ENCODE data around the gene GRIK1.

Gene GRIK1

GRCh38 chr21:29812947-29813346, 126.8 kb downstream of the GRIK1 start:
- Histone ChIP-seq H3K18ac (ENCODE audit: low read length) (no peak overlapping the region), H3K23ac (ENCODE audit: low read depth, low read length, poor library complexity) (no peak overlapping the region), H4K91ac (ENCODE audit: low read depth, low read length, poor library complexity) (no peak overlapping the region), H2BK5ac (ENCODE audit: low read length) (no peak overlapping the region), H2BK12ac (ENCODE audit: low read length) (no peak overlapping the region), H3K4me1 (ENCODE audit: control insufficient read depth in 2 of 2, insufficient read depth in 1 of 2, low read depth in 1 of 2, low read length in 2 of 2) (peaks cover 0 to 2% of the 10 kb centered on the region in 2 donors), H2BK120ac (ENCODE audit: low read depth, low read length) (no peak overlapping the region), H4K8ac (ENCODE audit: low read depth, low read length) (no peak overlapping the region), H3K27me3 (ENCODE audit: control insufficient read depth in 3 of 3, insufficient read depth in 3 of 3, low read depth in 1 of 3, low read length in 3 of 3) (no peaks in the 10 kb centered on the region), H3K4me2 (ENCODE audit: insufficient read depth, low read length, poor library complexity, severe bottlenecking) (no peak overlapping the region), H2BK15ac (ENCODE audit: low read length) (no peak overlapping the region), H3K9me3 (replicated peaks in 1 of 2; ENCODE audit: control insufficient read depth in 2 of 2, insufficient read depth in 1 of 2, low read depth in 1 of 2, low read length in 2 of 2) (no peaks in the 10 kb centered on the region), H2AK5ac (ENCODE audit: low read depth, low read length) (no peak overlapping the region), H3K36me3 (replicated peaks in 1 of 2; ENCODE audit: control insufficient read depth in 2 of 2, insufficient read depth in 2 of 2, low read length in 2 of 2) (no peaks in the 10 kb centered on the region), H3K79me1 (ENCODE audit: low read depth, low read length) (no peaks in the 10 kb centered on the region), H3K27ac (replicated peaks; ENCODE audit: low read length) (no peak overlapping the region), H3K14ac (ENCODE audit: low read length) (no peak overlapping the region), H2AFZ (ENCODE audit: low read length) (no peak overlapping the region), H3K9ac (ENCODE audit: low read depth, low read length, poor library complexity) (no peak overlapping the region), H3K4me3 (ENCODE audit: low read length in 2 of 2) (no peak overlapping the region), H3K4ac (ENCODE audit: low read length) (no peak overlapping the region)
- no CpG with 5 or more reads among the region's 3 CpGs for WGBS, 2 donors (ENCODE audit: extremely low coverage in 2 of 2, insufficient read length in 2 of 2, insufficient replicate concordance in 1 of 2)
- no peak for DNase-seq (ENCODE audit: low spot score)

GRCh38 chr21:29810871-29811270, 128.9 kb downstream of the GRIK1 start:
- H3K4me3 ChIP-seq (ENCODE audit: low read length in 2 of 2): no peak overlapping the region
- H3K4ac ChIP-seq (ENCODE audit: low read length): no peak overlapping the region
- H3K4me2 ChIP-seq (ENCODE audit: insufficient read depth, low read length, poor library complexity, severe bottlenecking): no peak overlapping the region
- no peak overlapping the region for H3K9ac ChIP-seq (ENCODE audit: low read depth, low read length, poor library complexity)
- H3K4me1 ChIP-seq (ENCODE audit: control insufficient read depth in 2 of 2, insufficient read depth in 1 of 2, low read depth in 1 of 2, low read length in 2 of 2): peaks cover 0 to 2% of the 10 kb centered on the region in 2 donors
- no peak overlapping the region for H2BK15ac ChIP-seq (ENCODE audit: low read length)
- H3K27ac ChIP-seq (replicated peaks; ENCODE audit: low read length): no peak overlapping the region
- H2AFZ ChIP-seq (ENCODE audit: low read length): no peak overlapping the region
- no peaks in the 10 kb centered on the region for H3K9me3 ChIP-seq (replicated peaks in 1 of 2; ENCODE audit: control insufficient read depth in 2 of 2, insufficient read depth in 1 of 2, low read depth in 1 of 2, low read length in 2 of 2)
- no peak overlapping the region for H3K14ac ChIP-seq (ENCODE audit: low read length)
- no peak overlapping the region for H3K18ac ChIP-seq (ENCODE audit: low read length)
- H2AK5ac ChIP-seq (ENCODE audit: low read depth, low read length): no peak overlapping the region
- no peak overlapping the region for H3K23ac ChIP-seq (ENCODE audit: low read depth, low read length, poor library complexity)
- no peaks in the 10 kb centered on the region for H3K79me1 ChIP-seq (ENCODE audit: low read depth, low read length)
- no peaks in the 10 kb centered on the region for H3K36me3 ChIP-seq (replicated peaks in 1 of 2; ENCODE audit: control insufficient read depth in 2 of 2, insufficient read depth in 2 of 2, low read length in 2 of 2)
- WGBS, 2 donors (ENCODE audit: extremely low coverage in 2 of 2, insufficient read length in 2 of 2, insufficient replicate concordance in 1 of 2): no CpG with 5 or more reads among the region's 4 CpGs
- H2BK5ac ChIP-seq (ENCODE audit: low read length): no peak overlapping the region
- H3K27me3 ChIP-seq (ENCODE audit: control insufficient read depth in 3 of 3, insufficient read depth in 3 of 3, low read depth in 1 of 3, low read length in 3 of 3): no peaks in the 10 kb centered on the region
- no peak overlapping the region for H2BK12ac ChIP-seq (ENCODE audit: low read length)
- no peak overlapping the region for H4K8ac ChIP-seq (ENCODE audit: low read depth, low read length)
- H2BK120ac ChIP-seq (ENCODE audit: low read depth, low read length): no peak overlapping the region
- no peak for DNase-seq (ENCODE audit: low spot score)
- no peak overlapping the region for H4K91ac ChIP-seq (ENCODE audit: low read depth, low read length, poor library complexity)

GRCh38 chr21:29808153-29808552, 131.6 kb downstream of the GRIK1 start:
- Histone ChIP-seq H3K18ac (ENCODE audit: low read length) (no peak overlapping the region), H2BK5ac (ENCODE audit: low read length) (no peak overlapping the region), H2BK12ac (ENCODE audit: low read length) (no peak overlapping the region), H3K27ac (replicated peaks; ENCODE audit: low read length) (no peak overlapping the region), H3K4me1 (ENCODE audit: control insufficient read depth in 2 of 2, insufficient read depth in 1 of 2, low read depth in 1 of 2, low read length in 2 of 2) (peaks cover 0 to 2% of the 10 kb centered on the region in 2 donors), H2AK5ac (ENCODE audit: low read depth, low read length) (no peak overlapping the region), H3K14ac (ENCODE audit: low read length) (no peak overlapping the region), H3K4ac (ENCODE audit: low read length) (no peak overlapping the region), H3K4me3 (ENCODE audit: low read length in 2 of 2) (no peak overlapping the region), H3K36me3 (replicated peaks in 1 of 2; ENCODE audit: control insufficient read depth in 2 of 2, insufficient read depth in 2 of 2, low read length in 2 of 2) (no peaks in the 10 kb centered on the region), H4K8ac (ENCODE audit: low read depth, low read length) (no peak overlapping the region), H3K79me1 (ENCODE audit: low read depth, low read length) (no peaks in the 10 kb centered on the region), H2AFZ (ENCODE audit: low read length) (no peak overlapping the region), H3K23ac (ENCODE audit: low read depth, low read length, poor library complexity) (no peak overlapping the region), H3K9me3 (replicated peaks in 1 of 2; ENCODE audit: control insufficient read depth in 2 of 2, insufficient read depth in 1 of 2, low read depth in 1 of 2, low read length in 2 of 2) (no peaks in the 10 kb centered on the region), H3K4me2 (ENCODE audit: insufficient read depth, low read length, poor library complexity, severe bottlenecking) (no peak overlapping the region), H2BK120ac (ENCODE audit: low read depth, low read length) (no peak overlapping the region), H2BK15ac (ENCODE audit: low read length) (no peak overlapping the region), H4K91ac (ENCODE audit: low read depth, low read length, poor library complexity) (no peak overlapping the region), H3K27me3 (ENCODE audit: control insufficient read depth in 3 of 3, insufficient read depth in 3 of 3, low read depth in 1 of 3, low read length in 3 of 3) (no peaks in the 10 kb centered on the region), H3K9ac (ENCODE audit: low read depth, low read length, poor library complexity) (no peak overlapping the region)
- DNase-seq (ENCODE audit: low spot score): no peak
- whole genome bisulfite sequencing, 2 donors (ENCODE audit: extremely low coverage in 2 of 2, insufficient read length in 2 of 2, insufficient replicate concordance in 1 of 2): no CpG with 5 or more reads among the region's 2 CpGs

- H3K18ac ChIP-seq (ENCODE audit: low read length): no peak overlapping the region
- no peak overlapping the region for H3K23ac ChIP-seq (ENCODE audit: low read depth, low read length, poor library complexity)
- no peaks in the 10 kb centered on the region for H3K27me3 ChIP-seq (ENCODE audit: control insufficient read depth in 3 of 3, insufficient read depth in 3 of 3, low read depth in 1 of 3, low read length in 3 of 3)
- no peak overlapping the region for H3K4me2 ChIP-seq (ENCODE audit: insufficient read depth, low read length, poor library complexity, severe bottlenecking)
- H2BK5ac ChIP-seq (ENCODE audit: low read length): no peak overlapping the region
- no peak overlapping the region for H3K14ac ChIP-seq (ENCODE audit: low read length)
- H4K91ac ChIP-seq (ENCODE audit: low read depth, low read length, poor library complexity): no peak overlapping the region
- no peaks in the 10 kb centered on the region for H3K36me3 ChIP-seq (replicated peaks in 1 of 2; ENCODE audit: control insufficient read depth in 2 of 2, insufficient read depth in 2 of 2, low read length in 2 of 2)
- no peaks in the 10 kb centered on the region for H3K4me1 ChIP-seq (ENCODE audit: control insufficient read depth in 2 of 2, insufficient read depth in 1 of 2, low read depth in 1 of 2, low read length in 2 of 2)
- H2BK120ac ChIP-seq (ENCODE audit: low read depth, low read length): no peak overlapping the region
- H3K79me1 ChIP-seq (ENCODE audit: low read depth, low read length): no peaks in the 10 kb centered on the region
- H3K9ac ChIP-seq (ENCODE audit: low read depth, low read length, poor library complexity): no peak overlapping the region
- no peak for DNase-seq (ENCODE audit: low spot score)
- H2BK12ac ChIP-seq (ENCODE audit: low read length): no peak overlapping the region
- H3K4me3 ChIP-seq (ENCODE audit: low read length in 2 of 2): no peak overlapping the region
- H2BK15ac ChIP-seq (ENCODE audit: low read length): no peak overlapping the region
- no CpG with 5 or more reads among the region's 1 CpG for WGBS, 2 donors (ENCODE audit: extremely low coverage in 2 of 2, insufficient read length in 2 of 2, insufficient replicate concordance in 1 of 2)
- H3K27ac ChIP-seq (replicated peaks; ENCODE audit: low read length): no peak overlapping the region
- no peak overlapping the region for H2AK5ac ChIP-seq (ENCODE audit: low read depth, low read length)
- no peak overlapping the region for H3K4ac ChIP-seq (ENCODE audit: low read length)
- H3K9me3 ChIP-seq (replicated peaks in 1 of 2; ENCODE audit: control insufficient read depth in 2 of 2, insufficient read depth in 1 of 2, low read depth in 1 of 2, low read length in 2 of 2): no peaks in the 10 kb centered on the region
- no peak overlapping the region for H2AFZ ChIP-seq (ENCODE audit: low read length)
- no peak overlapping the region for H4K8ac ChIP-seq (ENCODE audit: low read depth, low read length)
Observed at GRCh38 chr21:29805105-29805504, 134.7 kb downstream of the GRIK1 start.

Measured in neuronal stem cell (in vitro differentiated cells).